GM23248 (cell line): ENCODE measurements around the gene SLC29A4. TPM values are rescaled to one million over a fixed set of nuclear protein-coding genes. Genes with fewer than 3 reads are reported as not detected.
"Not testable (repeated sequence)": the region's sequence is repeated elsewhere in the genome, so short reads cannot be mapped to it uniquely, and the experiment has no call there.

Experiments used
- DNase-seq: peaks from one replicate; pipeline ENCODE4 v3.0.0-alpha.2; 2015
- H2AFZ ChIP-seq: fragments of 200-600 bp; sonication (generic); 2 replicates; pipeline ENCODE4 v1.6.1; 2016; ENCODE audit warnings: antibody characterized with exemption
- H3F3A ChIP-seq: fragments of 200-600 bp; sonication (generic); 2 replicates; pipeline ENCODE4 v1.6.1; 2016; ENCODE audit warnings: mild to moderate bottlenecking, antibody characterized with exemption, mixed run types; ENCODE audit not compliant: insufficient read depth
- H3K27ac ChIP-seq: fragments of 200-600 bp; sonication (generic); 2 replicates; pipeline ENCODE4 v1.5.1; 2016; ENCODE audit warnings: mild to moderate bottlenecking
- H3K27me3 ChIP-seq: fragments of 200-600 bp; sonication (generic); replicated peaks from 2 replicates; pipeline ENCODE4 v1.6.1; 2016; ENCODE audit warnings: mild to moderate bottlenecking; ENCODE audit not compliant: insufficient read depth
- H3K36me3 ChIP-seq: fragments of 200-600 bp; sonication (generic); 2 replicates; pipeline ENCODE4 v1.6.1; 2016; ENCODE audit warnings: low read depth, mild to moderate bottlenecking
- H3K4me1 ChIP-seq: fragments of 200-600 bp; sonication (generic); 2 replicates; pipeline ENCODE4 v1.6.1; 2016; ENCODE audit warnings: mild to moderate bottlenecking; ENCODE audit not compliant: insufficient read depth
- H3K4me2 ChIP-seq: fragments of 200-600 bp; sonication (generic); one replicate; pipeline ENCODE4 v1.6.1; 2016; ENCODE audit warnings: mild to moderate bottlenecking; ENCODE audit not compliant: unreplicated experiment
- H3K4me3 ChIP-seq: fragments of 200-600 bp; sonication (generic); 2 replicates; pipeline ENCODE4 v1.5.1; 2016; ENCODE audit warnings: mild to moderate bottlenecking
- H3K79me2 ChIP-seq: fragments of 200-600 bp; sonication (generic); 2 replicates; pipeline ENCODE4 v1.6.1; 2016; ENCODE audit warnings: mild to moderate bottlenecking; ENCODE audit not compliant: insufficient read depth
- H3K9ac ChIP-seq: fragments of 200-600 bp; sonication (generic); 2 replicates; pipeline ENCODE4 v1.6.1; 2016; ENCODE audit warnings: mild to moderate bottlenecking
- H3K9me2 ChIP-seq: fragments of 200-600 bp; sonication (generic); 2 replicates; pipeline ENCODE4 v1.6.1; 2016; ENCODE audit warnings: mixed run types, mild to moderate bottlenecking, moderate library complexity; ENCODE audit not compliant: insufficient read depth
- H3K9me3 ChIP-seq: fragments of 200-600 bp; sonication (generic); one replicate; pipeline ENCODE4 v1.6.1; 2017; ENCODE audit warnings: low read depth
- H4K20me1 ChIP-seq: fragments of 200-600 bp; sonication (generic); 2 replicates; pipeline ENCODE4 v1.6.0; 2016; ENCODE audit not compliant: insufficient read depth
- EZH2 ChIP-seq: fragments of 200-600 bp; sonication (generic); IDR thresholded peaks from 2 replicates; pipeline ENCODE4 v1.6.1; 2018; ENCODE audit warnings: antibody characterized with exemption, mild to moderate bottlenecking; ENCODE audit not compliant: insufficient read depth, poor library complexity, severe bottlenecking
- EZH2phosphoT487 ChIP-seq: fragments of 200-600 bp; sonication (generic); IDR thresholded peaks from 2 replicates; pipeline ENCODE4 v1.6.1; 2018; ENCODE audit warnings: antibody characterized with exemption, moderate library complexity, mild to moderate bottlenecking, low read depth; ENCODE audit not compliant: insufficient read depth
- WGBS, 2 experiments: methylation state at CpG; one replicate each; pipeline ENCODE4 v1.1.6; 2015 to 2017; ENCODE audit warnings: low lambda C conversion rate in 2 of 2, low coverage in 1 of 2; ENCODE audit errors: missing lambda C conversion rate in 2 of 2; 5-methylcytosine and 5-hydroxymethylcytosine counted together
- in situ Hi-C: fragments of 300-500 bp; cut with MboI; formaldehyde crosslinking; loops from 2 replicates; pipeline ENCODE4 v1.15.0; 2020
- polyA plus RNA-seq: library from polyadenylated mRNA; unstranded; fragments of >200 nt; fragmentation: Nextera tagmentation; extraction: Ambion mirVana; gene quantifications from 2 replicates; pipeline ENCODE4 v1.2.1, GENCODE V29; 2016
- total RNA-seq: library from RNA; depleted of rRNA; stranded (reverse); fragments of >200 nt; shearing (Covaris generic); gene quantifications from 2 replicates; pipeline ENCODE4 v1.2.3, GENCODE V29; 2014

SLC29A4 gene
- total and polyA plus RNA-seq, 2 experiments from 2014 or later, result 0.35 to 1.2 TPM

- no peak for DNase-seq
- Histone ChIP-seq H3F3A (no peaks in the 10 kb centered on the region), H3K4me2 (no peak overlapping the region), H3K79me2 (no peaks in the 10 kb centered on the region), H3K4me3 (no peak overlapping the region), H3K27me3 (no peaks in the 10 kb centered on the region), H3K4me1 (no peaks in the 10 kb centered on the region), H3K36me3 (no peaks in the 10 kb centered on the region), H2AFZ (no peak overlapping the region), H3K9ac (no peak overlapping the region), H3K9me3 (no peaks in the 10 kb centered on the region), H3K9me2 (no peaks in the 10 kb centered on the region), H3K27ac (no peak overlapping the region), H4K20me1 (no peaks in the 10 kb centered on the region)
- WGBS, 2 experiments, result 90 to 94% methylated on average over 6 to 7 of the region's 7 CpGs
- TF ChIP-seq EZH2phosphoT487 (no peak), EZH2 (no peak)
- in situ Hi-C loops, result no loop called here
These were observed 6.6 kb downstream of the SLC29A4 start for GRCh38 chr7:5289355-5289754.

GRCh38 chr7:5291301-5291700, 8.6 kb downstream of the SLC29A4 start:
- in situ Hi-C loops, result no loop called here
- Histone ChIP-seq H3K9me3 (no peaks in the 10 kb centered on the region), H3K4me3 (no peak overlapping the region), H3K27ac (no peak overlapping the region), H3K36me3 (no peaks in the 10 kb centered on the region), H3K4me1 (no peaks in the 10 kb centered on the region), H3K27me3 (no peaks in the 10 kb centered on the region), H3K79me2 (no peaks in the 10 kb centered on the region), H3K4me2 (no peak overlapping the region), H3K9ac (no peak overlapping the region), H3F3A (no peaks in the 10 kb centered on the region), H4K20me1 (no peaks in the 10 kb centered on the region), H3K9me2 (no peaks in the 10 kb centered on the region), H2AFZ (no peak overlapping the region)
- no peak for DNase-seq
- 75 to 80% methylated on average over 8 of the region's 8 CpGs for WGBS, 2 experiments
- TF ChIP-seq EZH2 (no peak), EZH2phosphoT487 (no peak)

- H3K9me2 ChIP-seq, H3K9ac ChIP-seq, in situ Hi-C loops, H3K4me3 ChIP-seq, H4K20me1 ChIP-seq, H3K79me2 ChIP-seq, H3K36me3 ChIP-seq, H3K9me3 ChIP-seq, H3K27ac ChIP-seq, DNase-seq, H3K27me3 ChIP-seq, H3K4me1 ChIP-seq, H2AFZ ChIP-seq, H3F3A ChIP-seq, H3K4me2 ChIP-seq: not testable (repeated sequence)
- WGBS, 2 experiments, result 82 to 85% methylated on average over 13 to 15 of the region's 15 CpGs
These were observed 9.1 kb downstream of the SLC29A4 start for GRCh38 chr7:5291711-5292335.

GRCh38 chr7:5294169-5294987, 11.6 kb downstream of the SLC29A4 start:
- H3K4me2 ChIP-seq, result no peak overlapping the region
- in situ Hi-C loops, result no loop called here
- H2AFZ ChIP-seq, result no peak overlapping the region
- H4K20me1 ChIP-seq, result no peaks in the 10 kb centered on the region
- no peak overlapping the region for H3K9ac ChIP-seq
- H3K27ac ChIP-seq, result no peak overlapping the region
- H3K4me1 ChIP-seq, result no peaks in the 10 kb centered on the region
- H3K36me3 ChIP-seq, result no peaks in the 10 kb centered on the region
- no peak for DNase-seq
- no peak overlapping the region for H3K4me3 ChIP-seq
- H3K27me3 ChIP-seq, result no peaks in the 10 kb centered on the region
- no peaks in the 10 kb centered on the region for H3K79me2 ChIP-seq
- 88 to 90% methylated on average over 14 of the region's 14 CpGs for WGBS, 2 experiments
- no peaks in the 10 kb centered on the region for H3F3A ChIP-seq
- TF ChIP-seq EZH2phosphoT487 (no peak), EZH2 (no peak)
- no peaks in the 10 kb centered on the region for H3K9me3 ChIP-seq
- H3K9me2 ChIP-seq, result no peaks in the 10 kb centered on the region
